Colonic mucosa (tissue), 4 donors: Measurements from ENCODE around the gene STK39. TPM values are rescaled to one million over a fixed set of nuclear protein-coding genes. Genes with fewer than 3 reads are reported as not detected.

Experiments
- DNase-seq: peaks from one replicate; pipeline ENCODE4 v3.0.0-alpha.2; 2020
- H3K27ac ChIP-seq: fragments of 200-600 bp; one replicate; pipeline ENCODE4 v1.8.0; 2021
- H3K27me3 ChIP-seq: fragments of 200-600 bp; one replicate; pipeline ENCODE4 v1.8.0; 2021
- H3K36me3 ChIP-seq: fragments of 200-600 bp; one replicate; pipeline ENCODE4 v1.8.0; 2021
- H3K4me1 ChIP-seq: fragments of 200-600 bp; one replicate; pipeline ENCODE4 v1.8.0; 2021; ENCODE audit warnings: mild to moderate bottlenecking
- H3K4me3 ChIP-seq: fragments of 200-600 bp; one replicate; pipeline ENCODE4 v1.8.0; 2021
- H3K9ac ChIP-seq, 2 donors: one replicate each; pipeline ENCODE4 v1.7.0; 2013; ENCODE audit warnings: control low read depth in 2 of 2, low read depth in 2 of 2, low read length in 2 of 2
- H3K9me3 ChIP-seq: fragments of 200-600 bp; one replicate; pipeline ENCODE4 v1.8.0; 2021
- CTCF ChIP-seq: fragments of 200-600 bp; IDR thresholded peaks from one replicate; pipeline ENCODE4 v1.8.0; 2022; ENCODE audit warnings: antibody characterized with exemption, mild to moderate bottlenecking
- intact Hi-C: fragments of 100-400 bp; cut with DNase I; formaldehyde crosslinking; loops from one replicate; pipeline ENCODE4 v1.14.1; 2022
- total RNA-seq, 2 donors: library from RNA; stranded (reverse); fragmentation: NEBNext Ultra II Directional in 1 of 2; extraction: Animal tissue kit (Norgen Biotek cat#: 25700) in 1 of 2; gene quantifications; one replicate each; pipeline ENCODE4 v1.2.1, GENCODE V29; 2021
- donor health status: healthy.
- donor health status: DM: no; HTN: no; CAD: no.
- donor health status: DM: no; HTN: no; CAD: no.

The STK39 gene
- total RNA-seq, 2 donors from 2014 or later = 35.9 to 41.2 TPM

GRCh38 chr2:168003876-168004275 lies 243.5 kb downstream of the STK39 start:
- Histone ChIP-seq H3K27ac (no peak overlapping the region), H3K4me3 (no peak overlapping the region), H3K27me3 (no peaks in the 10 kb centered on the region), H3K4me1 (no peaks in the 10 kb centered on the region), H3K36me3 (no peaks in the 10 kb centered on the region), H3K9me3 (no peaks in the 10 kb centered on the region), H3K9ac (no peak overlapping the region)
- no peak for TF ChIP-seq CTCF
- intact Hi-C loops = no loop called here
- no peak for DNase-seq

GRCh38 chr2:168002021-168002553 lies 245.3 kb downstream of the STK39 start:
- no peaks in the 10 kb centered on the region for H3K27me3 ChIP-seq
- H3K9ac ChIP-seq = no peak overlapping the region
- DNase-seq = no peak
- H3K4me3 ChIP-seq = no peak overlapping the region
- H3K4me1 ChIP-seq = no peaks in the 10 kb centered on the region
- H3K27ac ChIP-seq = no peak overlapping the region
- no peak for TF ChIP-seq CTCF
- intact Hi-C loops = no loop called here
- H3K9me3 ChIP-seq = no peaks in the 10 kb centered on the region
- no peaks in the 10 kb centered on the region for H3K36me3 ChIP-seq

- Histone ChIP-seq H3K27me3 (no peaks in the 10 kb centered on the region), H3K9ac (no peak overlapping the region), H3K4me3 (no peak overlapping the region), H3K9me3 (no peaks in the 10 kb centered on the region), H3K27ac (no peak overlapping the region), H3K4me1 (no peaks in the 10 kb centered on the region), H3K36me3 (no peaks in the 10 kb centered on the region)
- no peak for TF ChIP-seq CTCF
- intact Hi-C loops = no loop called here
- DNase-seq = no peak
These were observed 255.1 kb downstream of the STK39 start for GRCh38 chr2:167992278-167992677.

GRCh38 chr2:167990062-167990461 lies 257.3 kb downstream of the STK39 start:
- Histone ChIP-seq H3K27me3 (no peaks in the 10 kb centered on the region), H3K4me1 (no peaks in the 10 kb centered on the region), H3K36me3 (no peaks in the 10 kb centered on the region), H3K9ac (no peak overlapping the region), H3K4me3 (no peak overlapping the region), H3K9me3 (no peaks in the 10 kb centered on the region), H3K27ac (no peak overlapping the region)
- DNase-seq = no peak
- TF ChIP-seq CTCF = no peak
- intact Hi-C loops = no loop called here

- no peaks in the 10 kb centered on the region for H3K27me3 ChIP-seq
- H3K9me3 ChIP-seq = no peaks in the 10 kb centered on the region
- intact Hi-C loops = no loop called here
- H3K27ac ChIP-seq = no peak overlapping the region
- H3K36me3 ChIP-seq = no peaks in the 10 kb centered on the region
- no peak for TF ChIP-seq CTCF
- no peak overlapping the region for H3K9ac ChIP-seq
- H3K4me1 ChIP-seq = no peaks in the 10 kb centered on the region
- no peak overlapping the region for H3K4me3 ChIP-seq
- no peak for DNase-seq
These were observed 259.1 kb downstream of the STK39 start for GRCh38 chr2:167988296-167988695.

GRCh38 chr2:167987558-167987957 lies 259.8 kb downstream of the STK39 start:
- H3K36me3 ChIP-seq = no peaks in the 10 kb centered on the region
- H3K4me1 ChIP-seq = no peaks in the 10 kb centered on the region
- H3K27me3 ChIP-seq = no peaks in the 10 kb centered on the region
- TF ChIP-seq CTCF = no peak
- H3K4me3 ChIP-seq = no peak overlapping the region
- no peak overlapping the region for H3K9ac ChIP-seq
- intact Hi-C loops = no loop called here
- no peak for DNase-seq
- no peaks in the 10 kb centered on the region for H3K9me3 ChIP-seq
- no peak overlapping the region for H3K27ac ChIP-seq
